GM12891 (cell line): ENCODE measurements around the gene HMCN2.

Source experiments
- DNase-seq: peaks from one replicate; pipeline ENCODE4 v3.0.0; 2011; ENCODE audit warnings: low spot score; ENCODE audit not compliant: insufficient read length
- FAIRE-seq: peaks from 2 replicates; lab custom pipeline; 2011; peaks lifted over from hg19 to GRCh38; lab: Jason Lieb, UNC
- PAX5 ChIP-seq: IDR thresholded peaks from 2 replicates; pipeline ENCODE4 v1.6.1; 2011; ENCODE audit warnings: low read length, moderate library complexity, mild to moderate bottlenecking; ENCODE audit not compliant: insufficient read depth, severe bottlenecking
- POLR2A ChIP-seq: IDR thresholded peaks from 2 replicates; pipeline ENCODE4 v1.6.1; 2011; ENCODE audit warnings: low read depth, low read length, control low read depth
- POLR2AphosphoS5 ChIP-seq: IDR thresholded peaks from 2 replicates; pipeline ENCODE4 v1.6.1; 2011; ENCODE audit warnings: low read depth, low read length, control low read depth
- POU2F2 ChIP-seq: IDR thresholded peaks from 2 replicates; pipeline ENCODE4 v1.6.1; 2011; ENCODE audit warnings: low read depth, mild to moderate bottlenecking, control low read depth, low read length, moderate library complexity
- SPI1 ChIP-seq: IDR thresholded peaks from 2 replicates; pipeline ENCODE4 v1.6.1; 2011; ENCODE audit warnings: low read depth, low read length, control low read depth
- TAF1 ChIP-seq: IDR thresholded peaks from 2 replicates; pipeline ENCODE4 v1.6.1; 2011; ENCODE audit warnings: low read depth, low read length, control low read depth

HMCN2 gene

DNA sequence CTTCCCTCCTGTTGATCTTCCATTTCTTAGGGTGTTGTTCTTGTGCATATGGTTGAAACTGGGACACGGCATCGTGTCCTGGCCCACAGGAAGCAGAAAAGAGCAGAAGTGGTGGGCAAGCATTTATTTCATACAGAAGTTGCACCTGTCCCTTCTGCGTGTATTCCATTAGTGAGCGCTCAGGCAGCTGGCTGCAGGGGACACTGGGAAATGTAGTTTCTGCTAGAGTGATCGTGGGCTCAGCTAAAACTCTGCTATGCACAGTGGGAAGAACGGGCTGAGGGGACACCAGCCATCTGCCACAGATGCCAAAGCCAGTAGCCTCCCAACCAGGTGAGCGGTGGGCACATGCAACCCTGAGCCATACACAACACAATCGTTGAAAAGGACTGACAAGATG lies 121.8 kb downstream of the HMCN2 start:
- FAIRE-seq, result no peak
- DNase-seq, result no peak
- TF ChIP-seq SPI1 (no peak), POLR2A (no peak), TAF1 (no peak), PAX5 (no peak), POLR2AphosphoS5 (no peak), POU2F2 (no peak)

DNA sequence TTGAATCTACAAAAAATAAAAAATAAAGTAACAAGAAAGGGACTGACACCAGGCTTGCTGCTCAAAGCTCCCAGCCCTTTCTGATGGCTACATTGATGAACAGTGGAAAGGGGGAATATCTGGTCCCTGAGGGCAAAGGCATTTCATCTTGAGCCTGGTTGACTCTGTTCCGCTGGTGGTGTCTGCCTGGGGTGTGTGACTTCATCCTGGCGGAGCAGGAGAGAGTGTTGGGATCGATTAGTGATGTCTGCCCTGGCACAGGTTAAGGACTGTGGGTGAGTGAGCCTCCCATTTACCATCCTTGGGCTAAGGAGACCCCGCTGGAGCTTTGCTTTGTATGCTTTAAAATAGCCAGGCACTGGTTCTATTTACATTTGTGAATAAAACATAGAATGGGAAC lies 122.3 kb downstream of the HMCN2 start:
- TF ChIP-seq SPI1 (no peak), POLR2AphosphoS5 (no peak), PAX5 (no peak)
- DNase-seq (no peak), FAIRE-seq (no peak)

DNA sequence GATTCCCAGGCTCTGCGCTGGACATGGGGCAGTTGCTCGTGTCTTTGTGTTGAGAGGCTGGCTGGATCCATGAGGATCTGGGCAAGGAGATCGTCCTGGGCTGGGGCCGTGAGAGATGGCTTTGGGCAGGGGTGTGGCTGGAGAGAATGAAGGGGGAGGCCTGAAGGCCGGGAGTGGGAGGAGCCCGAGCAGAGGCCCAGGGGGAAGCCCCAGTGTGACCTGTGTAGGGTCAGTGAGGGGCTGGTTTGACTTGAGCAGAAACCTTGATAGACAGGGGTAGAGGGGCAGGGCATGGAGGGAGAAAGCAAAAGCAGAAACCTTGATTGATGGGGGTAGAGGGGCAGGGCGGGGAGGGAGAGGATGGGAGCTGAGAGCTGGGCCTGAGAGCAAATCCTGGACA lies 124.8 kb downstream of the HMCN2 start:
- DNase-seq (no peak), FAIRE-seq (no peak)
- TF ChIP-seq PAX5 (no peak), TAF1 (no peak), POLR2AphosphoS5 (no peak)

DNA sequence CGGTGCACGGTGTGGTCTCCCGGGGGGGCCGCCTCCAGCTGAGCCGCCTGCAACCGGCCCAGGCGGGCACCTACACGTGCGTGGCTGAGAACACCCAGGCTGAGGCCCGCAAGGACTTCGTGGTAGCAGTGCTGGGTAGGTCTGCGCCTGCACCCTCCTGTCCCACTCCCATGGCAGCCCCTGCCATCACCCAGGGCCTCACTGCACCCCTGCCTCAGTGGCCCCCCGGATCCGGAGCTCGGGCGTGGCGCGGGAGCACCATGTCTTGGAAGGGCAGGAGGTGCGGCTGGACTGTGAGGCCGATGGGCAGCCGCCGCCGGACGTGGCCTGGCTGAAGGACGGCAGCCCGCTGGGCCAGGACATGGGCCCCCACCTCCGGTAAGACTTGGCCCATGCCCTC lies 125.4 kb downstream of the HMCN2 start:
- no peak for FAIRE-seq

DNA sequence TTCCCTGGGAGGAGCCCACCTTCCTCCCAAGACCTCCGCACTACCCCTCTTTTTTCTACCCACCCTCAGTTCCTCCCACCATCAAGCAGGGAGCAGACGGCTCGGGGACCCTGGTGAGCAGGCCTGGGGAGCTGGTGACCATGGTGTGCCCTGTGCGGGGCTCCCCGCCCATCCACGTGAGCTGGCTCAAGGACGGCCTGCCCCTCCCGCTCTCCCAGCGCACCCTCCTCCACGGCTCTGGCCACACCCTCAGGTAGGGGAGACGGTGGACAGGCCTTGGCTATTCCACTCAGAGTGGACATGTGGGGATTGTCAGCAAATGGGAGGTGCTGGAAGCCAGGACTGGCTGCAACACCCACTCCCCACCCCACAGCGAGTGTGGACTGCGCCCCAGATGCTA lies 126.3 kb downstream of the HMCN2 start:
- no peak for FAIRE-seq

More for the DNA sequence above, 125.4 kb downstream of the HMCN2 start:
- TF ChIP-seq POLR2AphosphoS5 (no peak), POU2F2 (no peak), PAX5 (no peak), SPI1 (no peak), POLR2A (no peak), TAF1 (no peak)
- DNase-seq, result no peak

DNA sequence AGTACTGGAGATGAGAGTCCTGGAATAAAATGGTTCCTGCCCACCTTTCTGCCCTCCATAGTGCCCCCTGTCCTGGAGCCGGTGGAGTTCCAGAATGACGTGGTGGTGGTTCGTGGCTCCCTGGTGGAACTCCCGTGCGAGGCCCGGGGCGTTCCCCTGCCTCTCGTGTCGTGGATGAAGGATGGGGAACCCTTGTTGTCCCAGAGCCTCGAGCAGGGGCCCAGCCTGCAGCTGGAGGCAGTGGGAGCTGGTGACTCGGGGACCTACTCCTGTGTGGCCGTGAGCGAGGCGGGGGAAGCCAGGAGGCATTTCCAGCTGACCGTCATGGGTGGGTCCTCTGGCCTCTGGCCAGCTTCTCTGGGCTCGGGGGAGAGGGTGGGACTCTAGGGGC lies 128.1 kb downstream of the HMCN2 start:
- TF ChIP-seq TAF1 (no peak), SPI1 (no peak), POLR2A (no peak), PAX5 (no peak), POU2F2 (no peak), POLR2AphosphoS5 (no peak)
- no peak for DNase-seq
- no peak for FAIRE-seq

More for the DNA sequence above, 126.3 kb downstream of the HMCN2 start:
- TF ChIP-seq POU2F2 (no peak), POLR2AphosphoS5 (no peak), POLR2A (no peak), PAX5 (no peak), SPI1 (no peak), TAF1 (no peak)
- no peak for DNase-seq

DNA sequence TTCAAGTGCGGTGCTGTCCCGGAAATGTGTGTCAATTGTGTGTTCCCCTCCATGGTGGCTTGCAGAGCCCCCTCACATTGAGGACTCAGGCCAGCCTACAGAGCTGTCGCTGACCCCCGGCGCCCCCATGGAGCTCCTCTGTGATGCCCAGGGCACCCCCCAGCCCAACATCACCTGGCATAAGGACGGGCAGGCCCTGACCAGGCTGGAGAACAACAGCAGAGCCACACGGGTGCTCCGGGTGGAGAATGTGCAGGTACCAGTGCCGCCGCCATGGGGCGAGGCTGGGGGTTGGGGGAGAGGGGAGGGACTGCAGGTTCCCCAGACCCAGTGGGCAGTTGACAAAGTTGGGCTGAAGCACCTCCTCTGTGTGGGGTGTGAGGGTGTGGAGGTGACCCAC lies 128.8 kb downstream of the HMCN2 start:
- DNase-seq (no peak), FAIRE-seq (no peak)
- TF ChIP-seq SPI1, result no peak
- TF ChIP-seq POLR2A, result no peak
- no peak for TF ChIP-seq POLR2AphosphoS5
- TF ChIP-seq TAF1, result no peak
- no peak for TF ChIP-seq POU2F2
- no peak for TF ChIP-seq PAX5

DNA sequence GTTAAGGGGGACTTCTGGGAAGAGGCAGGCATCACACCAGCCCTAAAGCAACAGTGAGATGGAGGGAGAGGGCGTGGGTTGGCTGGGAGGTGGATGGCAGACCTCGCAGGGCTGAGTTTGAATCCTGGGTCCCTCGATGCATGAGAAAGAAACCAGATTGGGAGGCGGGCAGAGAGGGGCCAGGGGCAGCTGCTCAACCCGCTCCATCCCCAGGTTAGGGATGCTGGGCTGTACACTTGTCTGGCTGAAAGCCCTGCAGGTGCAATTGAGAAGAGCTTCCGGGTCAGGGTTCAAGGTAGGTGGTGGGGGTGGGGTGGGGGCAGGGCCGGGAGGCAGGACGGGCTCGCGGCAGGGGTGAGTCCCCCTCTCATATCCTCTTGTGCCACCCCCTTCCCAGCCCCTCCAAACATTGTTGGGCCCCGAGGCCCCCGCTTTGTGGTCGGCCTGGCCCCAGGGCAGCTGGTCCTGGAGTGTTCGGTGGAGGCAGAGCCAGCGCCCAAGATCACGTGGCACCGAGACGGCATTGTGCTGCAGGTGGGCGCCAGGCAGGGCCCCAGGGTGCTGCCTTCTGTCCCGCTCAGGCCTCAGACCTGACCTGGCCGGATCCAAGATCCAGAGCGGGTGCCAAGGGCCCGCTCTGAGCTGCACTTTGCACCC lies 129.4 kb downstream of the HMCN2 start:
- no peak for FAIRE-seq
- DNase-seq, result no peak

DNA sequence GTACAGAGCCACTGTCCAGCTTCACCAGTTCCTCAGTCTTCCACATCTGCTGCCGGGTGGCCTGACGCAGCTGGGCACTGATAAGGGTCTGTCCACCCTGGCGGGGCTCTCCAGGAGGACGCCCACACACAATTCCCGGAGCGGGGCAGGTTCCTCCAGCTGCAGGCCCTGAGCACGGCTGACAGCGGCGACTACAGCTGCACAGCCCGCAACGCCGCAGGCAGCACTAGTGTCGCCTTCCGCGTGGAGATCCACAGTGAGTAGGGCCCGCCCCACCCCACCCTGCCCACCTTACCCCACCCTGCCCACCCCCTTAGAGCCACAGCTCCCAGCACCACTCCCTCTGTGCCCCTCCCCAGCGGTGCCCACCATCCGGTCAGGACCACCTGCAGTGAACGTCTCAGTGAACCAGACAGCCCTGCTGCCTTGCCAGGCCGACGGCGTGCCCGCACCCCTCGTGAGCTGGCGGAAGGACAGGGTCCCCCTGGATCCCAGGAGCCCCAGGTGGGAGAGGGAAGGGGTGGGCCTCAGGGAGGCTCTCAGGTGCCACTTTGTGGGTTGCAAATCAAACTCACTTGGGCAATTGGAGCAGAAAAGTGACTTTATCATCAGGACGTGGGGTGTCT lies 130.4 kb downstream of the HMCN2 start:
- TF ChIP-seq POLR2AphosphoS5 (no peak), POU2F2 (no peak), POLR2A (no peak), TAF1 (no peak), PAX5 (no peak), SPI1 (no peak)
- DNase-seq (no peak), FAIRE-seq (no peak)

More for the DNA sequence above, 129.4 kb downstream of the HMCN2 start:
- TF ChIP-seq SPI1 (no peak), POU2F2 (no peak), POLR2AphosphoS5 (no peak), TAF1 (no peak), POLR2A (no peak), PAX5 (no peak)

DNA sequence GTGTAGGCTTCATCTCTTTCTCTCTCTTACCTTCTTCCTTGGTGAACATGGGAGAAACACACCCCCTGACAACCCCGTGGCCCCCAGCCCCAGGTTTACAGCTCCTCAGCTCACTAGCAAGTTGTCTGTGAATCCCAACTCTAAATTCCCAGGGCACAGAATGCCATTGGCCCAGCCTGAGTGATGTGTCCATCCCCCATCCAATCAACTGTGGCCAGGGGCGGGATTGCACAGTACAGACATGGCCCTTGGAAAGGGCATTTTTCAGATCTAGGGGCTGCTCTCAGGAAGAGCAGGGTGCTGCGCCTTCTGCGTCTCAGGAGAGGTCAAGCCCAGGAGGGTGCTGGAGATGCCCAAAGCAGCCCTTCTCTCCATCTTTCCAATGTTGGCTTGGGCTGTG lies 131.0 kb downstream of the HMCN2 start:
- FAIRE-seq, result no peak
- no peak for DNase-seq
- no peak for TF ChIP-seq POLR2AphosphoS5
- TF ChIP-seq PAX5, result no peak
- no peak for TF ChIP-seq POLR2A
- no peak for TF ChIP-seq SPI1
